ENCODE measurements around the gene RAB3IP.

The RAB3IP gene

GRCh38 chr12:69738351-69739286, at the start of gene RAB3IP:
Gene RAB3IP (plus strand): TSS chr12:69738860. CDS start chr12:69755409, 16,549 bp downstream.
- peak; percentile 90 to 93 for DNase-seq

GRCh38 chr12:69689638-69690037, 49.0 kb upstream of the RAB3IP start:
- DNase-seq = no peak

- DNase-seq = no peak
Measured at GRCh38 chr12:69694123-69694522, 44.5 kb upstream of the RAB3IP start.

GRCh38 chr12:69698054-69698453, 40.6 kb upstream of the RAB3IP start:
- DNase-seq = no peak

- no peak for DNase-seq
Measured at GRCh38 chr12:69698769-69699540, 39.7 kb upstream of the RAB3IP start, which contains the start of gene BEST3. Gene BEST3 (minus strand): TSS chr12:69699303. CDS start chr12:69697798, 1,505 bp downstream.

- DNase-seq = no peak
Measured at GRCh38 chr12:69701826-69702225, 36.8 kb upstream of the RAB3IP start.

- no peak for DNase-seq
Measured at GRCh38 chr12:69703146-69703642, 35.5 kb upstream of the RAB3IP start.

- DNase-seq = no peak
Measured at GRCh38 chr12:69704357-69704756, 34.3 kb upstream of the RAB3IP start.

GRCh38 chr12:69708649-69709048, 30.0 kb upstream of the RAB3IP start:
- DNase-seq = no peak

- no peak for DNase-seq
Measured at GRCh38 chr12:69712826-69713225, 25.8 kb upstream of the RAB3IP start.

GRCh38 chr12:69714542-69714941, 24.1 kb upstream of the RAB3IP start:
- DNase-seq = no peak

- DNase-seq = no peak
Measured at GRCh38 chr12:69719336-69720316, 19.0 kb upstream of the RAB3IP start.

- DNase-seq = no peak
Measured at GRCh38 chr12:69720750-69721149, 17.9 kb upstream of the RAB3IP start.

GRCh38 chr12:69726922-69727321, 11.7 kb upstream of the RAB3IP start:
- DNase-seq = no peak

- DNase-seq = no peak
Measured at GRCh38 chr12:69732088-69732487, 6.6 kb upstream of the RAB3IP start.

- DNase-seq = no peak
Measured at GRCh38 chr12:69733638-69734037, 5.0 kb upstream of the RAB3IP start.

- peak; percentile 43 for DNase-seq
Measured at GRCh38 chr12:69739287-69740191, 879 bp downstream of the RAB3IP start.

GRCh38 chr12:69744109-69744508, 5.4 kb downstream of the RAB3IP start:
- DNase-seq = no peak

GRCh38 chr12:69751476-69751875, 12.8 kb downstream of the RAB3IP start:
- DNase-seq = no peak

- no peak for DNase-seq
Measured at GRCh38 chr12:69755302-69755701, 16.6 kb downstream of the RAB3IP start.

GRCh38 chr12:69756088-69756755, 17.6 kb downstream of the RAB3IP start:
- no peak for DNase-seq

Data from activated CD4-positive, alpha-beta T cell treated with anti-CD3 and anti-CD28 coated beads for 4 hours (primary cell).